HepG2 (cell line): Measurements from ENCODE around the gene RTEL1. TPM values are rescaled to one million over a fixed set of nuclear protein-coding genes. Genes with fewer than 3 reads are reported as not detected.
A peak's percentile ranks its signal among the peaks of the same experiment; 100 is the strongest.

ENCODE experiments used
- CREB1 ChIP-seq, 2 experiments: fragments of 450-650 bp in 1 of 2; IDR thresholded peaks; 2 replicates each; pipeline ENCODE4 v1.6.1; 2016 to 2017; ENCODE audit warnings: control low read depth in 1 of 2, mild to moderate bottlenecking in 1 of 2, missing compliant biosample characterization in 1 of 2, missing genetic modification characterization in 1 of 2
- FOXP1 ChIP-seq, 2 experiments: fragments of 450-650 bp in 1 of 2; IDR thresholded peaks; 2 replicates each; pipeline ENCODE4 v1.6.1; 2017 to 2018; ENCODE audit warnings: antibody characterized with exemption in 1 of 2
- GATA4 ChIP-seq: sonication (generic); IDR thresholded peaks from 2 replicates; pipeline ENCODE4 v1.6.1; 2016; ENCODE audit warnings: antibody characterized with exemption, low read depth, borderline replicate concordance
- HCFC1 ChIP-seq: fragments of 150-350 bp; IDR thresholded peaks from 2 replicates; pipeline ENCODE4 v1.6.1; 2014; ENCODE audit warnings: low read depth, low read length
- HDAC1 ChIP-seq: sonication (generic); formaldehyde crosslinking; IDR thresholded peaks from 2 replicates; pipeline ENCODE4 v1.5.1; 2020; ENCODE audit warnings: mild to moderate bottlenecking, missing genetic modification reagents
- HNF4G ChIP-seq, 2 experiments: sonication (generic) in 1 of 2; formaldehyde crosslinking in 1 of 2; IDR thresholded peaks; 2 replicates each; pipeline versions ENCODE4 v1.4.0 to v1.6.1; 2011 to 2020; ENCODE audit warnings: borderline replicate concordance in 2 of 2, low read depth in 2 of 2, mild to moderate bottlenecking in 2 of 2, low read length in 1 of 2, missing genetic modification reagents in 1 of 2, moderate library complexity in 1 of 2
- HOXA5 ChIP-seq: sonication (generic); formaldehyde crosslinking; IDR thresholded peaks from 2 replicates; pipeline ENCODE4 v1.4.0; 2020; ENCODE audit warnings: missing genetic modification reagents
- KDM5B ChIP-seq: sonication (generic); formaldehyde crosslinking; IDR thresholded peaks from 2 replicates; pipeline ENCODE4 v1.4.0; 2020; ENCODE audit warnings: missing genetic modification reagents, mild to moderate bottlenecking, borderline replicate concordance
- PAWR ChIP-seq: sonication (generic); formaldehyde crosslinking; IDR thresholded peaks from 2 replicates; pipeline ENCODE4 v1.4.0; 2020; ENCODE audit warnings: missing genetic modification reagents, mild to moderate bottlenecking, borderline replicate concordance
- PHF21A ChIP-seq: sonication (generic); formaldehyde crosslinking; IDR thresholded peaks from 2 replicates; pipeline ENCODE4 v1.5.0; 2020; ENCODE audit warnings: mild to moderate bottlenecking, missing genetic modification reagents
- RXRB ChIP-seq: IDR thresholded peaks from 2 replicates; pipeline ENCODE4 v1.6.1; 2016; ENCODE audit warnings: borderline replicate concordance, missing genetic modification reagents, missing compliant biosample characterization
- SUZ12 ChIP-seq: fragments of 150-350 bp; IDR thresholded peaks from 2 replicates; pipeline ENCODE4 v1.6.1; 2014; ENCODE audit warnings: low read depth, low read length
- XRCC5 ChIP-seq: fragments of 200-400 bp; formaldehyde crosslinking; optimal IDR thresholded peaks from 2 replicates; pipeline ENCODE3; 2017; ENCODE audit warnings: mild to moderate bottlenecking, low read length
- ZFP36L1 ChIP-seq: sonication (generic); formaldehyde crosslinking; IDR thresholded peaks from 2 replicates; pipeline ENCODE4 v1.8.0; 2022; ENCODE audit warnings: mild to moderate bottlenecking, missing genetic modification reagents, moderate library complexity
- ZFYVE20 ChIP-seq: sonication (generic); formaldehyde crosslinking; IDR thresholded peaks from 2 replicates; pipeline ENCODE4 v1.8.0; 2023; ENCODE audit warnings: low read depth, mild to moderate bottlenecking, moderate library complexity, missing genetic modification reagents, borderline replicate concordance
- ZNF180 ChIP-seq: sonication (generic); formaldehyde crosslinking; IDR thresholded peaks from 2 replicates; pipeline ENCODE4 v1.4.0; 2020; ENCODE audit warnings: low read depth, missing genetic modification reagents, borderline replicate concordance
- ZNF232 ChIP-seq: sonication (generic); formaldehyde crosslinking; IDR thresholded peaks from 2 replicates; pipeline ENCODE4 v1.4.0; 2020; ENCODE audit warnings: missing genetic modification reagents, borderline replicate concordance
- ZNF546 ChIP-seq: sonication (generic); formaldehyde crosslinking; conservative IDR thresholded peaks from 2 replicates; pipeline ENCODE4 v1.8.1; 2023; ENCODE audit warnings: mild to moderate bottlenecking, missing genetic modification reagents
- ZNF850 ChIP-seq: sonication (generic); formaldehyde crosslinking; conservative IDR thresholded peaks from 2 replicates; pipeline ENCODE4 v1.9.0; 2021; ENCODE audit warnings: mild to moderate bottlenecking, missing genetic modification reagents
- ZNF891 ChIP-seq: sonication (generic); formaldehyde crosslinking; IDR thresholded peaks from 2 replicates; pipeline ENCODE4 v1.5.0; 2020; ENCODE audit warnings: mild to moderate bottlenecking, missing genetic modification reagents
- polyA plus RNA-seq, 8 experiments: library from polyadenylated mRNA; depleted of rRNA in 3 of 8; stranded (reverse) in 7 of 8; unstranded in 1 of 8; fragments of >200 nt; fragmentation: Illumina TruSeq in 4 of 8; extraction: Trizol in 4 of 8; gene quantifications; 2 replicates each; pipeline versions ENCODE4 v1.2.1 to v1.2.3, GENCODE V29; 2011 to 2016; ENCODE audit warnings: low read depth in 4 of 8, missing spikeins in 1 of 8, mixed read lengths in 1 of 8; ENCODE audit not compliant: insufficient read depth in 1 of 8
- total RNA-seq, 5 experiments: library from RNA; depleted of rRNA; stranded (reverse); fragments of >200 nt; fragmentation: Illumina TruSeq; extraction: Trizol; gene quantifications; 2 replicates each; pipeline ENCODE4 v1.2.3, GENCODE V29; 2016; ENCODE audit warnings: low read depth in 1 of 5
- TF ChIP-seq, protein P1 (sequence below): sonication (generic); formaldehyde crosslinking; IDR thresholded peaks from 2 replicates; pipeline ENCODE4 v1.5.0; 2020; ENCODE audit warnings: mild to moderate bottlenecking, missing genetic modification reagents
- TF ChIP-seq, protein P2 (sequence below): IDR thresholded peaks from 2 replicates; pipeline ENCODE4 v1.6.1; 2016; ENCODE audit warnings: mild to moderate bottlenecking, missing biosample characterization, missing genetic modification reagents
- TF ChIP-seq, protein P3 (sequence below): sonication (generic); formaldehyde crosslinking; IDR thresholded peaks from 2 replicates; pipeline ENCODE4 v1.5.1; 2020; ENCODE audit warnings: missing genetic modification reagents, mild to moderate bottlenecking, borderline replicate concordance
- TF ChIP-seq, protein P4 (sequence below): sonication (generic); formaldehyde crosslinking; IDR thresholded peaks from 2 replicates; pipeline ENCODE4 v1.4.0; 2020; ENCODE audit warnings: mild to moderate bottlenecking, missing genetic modification reagents

The RTEL1 gene
- total and polyA plus RNA-seq, 2 of the 13 experiments (the other 11 are each of a cell fraction or from before 2014, with no cell fraction given), result 21.8 to 36.4 TPM

DNA sequence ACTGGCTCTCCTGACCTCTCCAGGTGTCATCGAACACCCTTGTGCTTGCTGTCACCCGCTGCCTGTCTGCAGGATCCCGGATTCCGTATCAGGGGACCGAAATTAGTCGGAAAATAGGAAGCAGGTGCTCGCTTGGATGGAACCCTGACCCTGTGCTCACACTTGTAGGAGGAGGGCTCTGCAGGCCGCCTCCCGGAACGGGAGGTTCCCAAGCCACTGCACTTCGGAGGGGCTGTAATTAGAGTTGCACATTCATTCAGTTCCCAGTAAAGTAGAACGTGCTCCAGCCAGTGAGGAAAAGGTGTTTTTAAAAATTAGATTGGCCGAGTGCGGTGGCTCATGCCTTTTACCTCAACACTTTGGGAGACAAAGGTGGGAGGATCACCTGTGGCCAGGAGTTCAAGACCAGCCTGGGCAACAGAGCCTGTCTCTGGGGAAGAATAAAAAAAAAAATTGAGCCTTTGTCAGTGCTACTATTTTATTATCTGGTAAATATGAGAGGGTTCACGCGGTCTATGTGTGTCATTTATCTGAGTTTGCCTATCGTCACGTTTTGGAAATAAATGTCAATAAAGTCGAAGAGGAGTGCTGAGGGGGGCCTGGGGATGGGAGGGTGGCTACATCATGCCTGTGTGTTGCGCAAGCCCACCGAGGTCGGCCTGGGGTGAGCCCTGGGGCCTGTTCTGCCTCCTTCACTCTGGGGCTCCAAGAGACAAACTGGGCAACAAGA, 29.7 kb upstream of the RTEL1 start (continued):
- TF ChIP-seq, protein P1, sequence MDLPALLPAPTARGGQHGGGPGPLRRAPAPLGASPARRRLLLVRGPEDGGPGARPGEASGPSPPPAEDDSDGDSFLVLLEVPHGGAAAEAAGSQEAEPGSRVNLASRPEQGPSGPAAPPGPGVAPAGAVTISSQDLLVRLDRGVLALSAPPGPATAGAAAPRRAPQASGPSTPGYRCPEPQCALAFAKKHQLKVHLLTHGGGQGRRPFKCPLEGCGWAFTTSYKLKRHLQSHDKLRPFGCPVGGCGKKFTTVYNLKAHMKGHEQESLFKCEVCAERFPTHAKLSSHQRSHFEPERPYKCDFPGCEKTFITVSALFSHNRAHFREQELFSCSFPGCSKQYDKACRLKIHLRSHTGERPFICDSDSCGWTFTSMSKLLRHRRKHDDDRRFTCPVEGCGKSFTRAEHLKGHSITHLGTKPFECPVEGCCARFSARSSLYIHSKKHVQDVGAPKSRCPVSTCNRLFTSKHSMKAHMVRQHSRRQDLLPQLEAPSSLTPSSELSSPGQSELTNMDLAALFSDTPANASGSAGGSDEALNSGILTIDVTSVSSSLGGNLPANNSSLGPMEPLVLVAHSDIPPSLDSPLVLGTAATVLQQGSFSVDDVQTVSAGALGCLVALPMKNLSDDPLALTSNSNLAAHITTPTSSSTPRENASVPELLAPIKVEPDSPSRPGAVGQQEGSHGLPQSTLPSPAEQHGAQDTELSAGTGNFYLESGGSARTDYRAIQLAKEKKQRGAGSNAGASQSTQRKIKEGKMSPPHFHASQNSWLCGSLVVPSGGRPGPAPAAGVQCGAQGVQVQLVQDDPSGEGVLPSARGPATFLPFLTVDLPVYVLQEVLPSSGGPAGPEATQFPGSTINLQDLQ, result 0 out of 2 replicates have a peak, but pooled peaks have one; percentile 58
- TF ChIP-seq ZNF180 (no peak), XRCC5 (peak; percentile 100), ZNF546 (CRISPR knock-in tag) (no peak; the same call in 1 of the 2 replicates), KDM5B (CRISPR knock-in tag) (peak; percentile 84), ZNF850 (CRISPR knock-in tag) (0 out of 2 replicates have a peak, but pooled peaks have one; percentile 21), RXRB (CRISPR knock-in tag) (peak; percentile 86), ZFYVE20 (CRISPR knock-in tag) (no peak), CREB1 (IDR thresholded peaks at IDR 0.05) (no peak), CREB1 (CRISPR knock-in tag; IDR thresholded peaks at IDR 0.05) (peak; percentile 78), SUZ12 (no peak), HNF4G (IDR thresholded peaks at IDR 0.05; ENCODE audit: borderline replicate concordance, low read depth, low read length) (peak; percentile 76; the same call in 1 of the 2 replicates), HNF4G (CRISPR knock-in tag; IDR thresholded peaks at IDR 0.05; ENCODE audit: borderline replicate concordance, low read depth) (no peak), ZNF891 (CRISPR knock-in tag) (no peak), HCFC1 (peak; percentile 74), HDAC1 (CRISPR knock-in tag) (peak; percentile 98), GATA4 (no peak), FOXP1 (IDR thresholded peaks at IDR 0.05) (no peak), FOXP1 (CRISPR knock-in tag; IDR thresholded peaks at IDR 0.05) (peak; percentile 87), ZFP36L1 (CRISPR knock-in tag) (peak; percentile 81; the same call in 1 of the 2 replicates), ZNF232 (CRISPR knock-in tag) (peak; percentile 92), PAWR (CRISPR knock-in tag) (0 out of 2 replicates have a peak, but pooled peaks have one; percentile 64), HOXA5 (CRISPR knock-in tag) (peak; percentile 95), PHF21A (CRISPR knock-in tag) (peak; percentile 96)
- TF ChIP-seq, protein P2, sequence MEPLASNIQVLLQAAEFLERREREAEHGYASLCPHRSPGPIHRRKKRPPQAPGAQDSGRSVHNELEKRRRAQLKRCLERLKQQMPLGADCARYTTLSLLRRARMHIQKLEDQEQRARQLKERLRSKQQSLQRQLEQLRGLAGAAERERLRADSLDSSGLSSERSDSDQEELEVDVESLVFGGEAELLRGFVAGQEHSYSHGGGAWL (CRISPR knock-in tag), result 0 out of 2 replicates have a peak, but pooled peaks have one; percentile 64
- TF ChIP-seq, protein P3, sequence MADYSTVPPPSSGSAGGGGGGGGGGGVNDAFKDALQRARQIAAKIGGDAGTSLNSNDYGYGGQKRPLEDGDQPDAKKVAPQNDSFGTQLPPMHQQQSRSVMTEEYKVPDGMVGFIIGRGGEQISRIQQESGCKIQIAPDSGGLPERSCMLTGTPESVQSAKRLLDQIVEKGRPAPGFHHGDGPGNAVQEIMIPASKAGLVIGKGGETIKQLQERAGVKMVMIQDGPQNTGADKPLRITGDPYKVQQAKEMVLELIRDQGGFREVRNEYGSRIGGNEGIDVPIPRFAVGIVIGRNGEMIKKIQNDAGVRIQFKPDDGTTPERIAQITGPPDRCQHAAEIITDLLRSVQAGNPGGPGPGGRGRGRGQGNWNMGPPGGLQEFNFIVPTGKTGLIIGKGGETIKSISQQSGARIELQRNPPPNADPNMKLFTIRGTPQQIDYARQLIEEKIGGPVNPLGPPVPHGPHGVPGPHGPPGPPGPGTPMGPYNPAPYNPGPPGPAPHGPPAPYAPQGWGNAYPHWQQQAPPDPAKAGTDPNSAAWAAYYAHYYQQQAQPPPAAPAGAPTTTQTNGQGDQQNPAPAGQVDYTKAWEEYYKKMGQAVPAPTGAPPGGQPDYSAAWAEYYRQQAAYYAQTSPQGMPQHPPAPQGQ (CRISPR knock-in tag), result no peak
- TF ChIP-seq, protein P4, sequence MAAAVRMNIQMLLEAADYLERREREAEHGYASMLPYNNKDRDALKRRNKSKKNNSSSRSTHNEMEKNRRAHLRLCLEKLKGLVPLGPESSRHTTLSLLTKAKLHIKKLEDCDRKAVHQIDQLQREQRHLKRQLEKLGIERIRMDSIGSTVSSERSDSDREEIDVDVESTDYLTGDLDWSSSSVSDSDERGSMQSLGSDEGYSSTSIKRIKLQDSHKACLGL (CRISPR knock-in tag), result 0 out of 2 replicates have a peak, but pooled peaks have one; percentile 39
